ENCODE measurements around the gene PLPPR3. TPM values are rescaled to one million over a fixed set of nuclear protein-coding genes. Genes with fewer than 3 reads are reported as not detected.

Gene PLPPR3
- total and polyA plus RNA-seq, 9 of the 15 experiments (the other 6 are each of a cell fraction or from before 2014, with no cell fraction given) = 0.01 to 48.2 (median 8.6) TPM

GRCh38 chr19:791007-791566 is 30.7 kb downstream of the PLPPR3 start (continued):
- TF ChIP-seq DNMT1 (IDR thresholded peaks at IDR 0.05) (no peak), NR4A1 (CRISPR knock-in tag; IDR thresholded peaks at IDR 0.05) (no peak), NR4A1 (tag; IDR thresholded peaks at IDR 0.05) (peak; percentile 74; the same call in 1 of the 2 replicates), ZBTB12 (CRISPR knock-in tag; IDR thresholded peaks at IDR 0.05) (no peak), NFRKB (IDR thresholded peaks at IDR 0.05; ENCODE audit: low read depth) (peak; percentile 78; the same call in 1 of the 2 replicates), ZBTB40 (IDR thresholded peaks at IDR 0.05) (0 out of 2 replicates have a peak, but pooled peaks have one; percentile 49), ZBTB40 (CRISPR knock-in tag; IDR thresholded peaks at IDR 0.05) (no peak), MCM7 (IDR thresholded peaks at IDR 0.05) (no peak), HDAC6 (IDR thresholded peaks at IDR 0.05; ENCODE audit: low read depth, low read length) (no peak), NRF1 (conservative IDR thresholded peaks at IDR 0.05 in 1 of 2, IDR thresholded peaks at IDR 0.05 in 1 of 2) (0 out of 4 replicates have a peak, but pooled peaks of 1 of the 2 experiments have one; percentile 20), POLR2B (IDR thresholded peaks at IDR 0.05; ENCODE audit: low read depth, partially characterized antibody) (peak; percentile 42), MAZ (CRISPR knock-in tag; conservative IDR thresholded peaks at IDR 0.05 in 1 of 2, IDR thresholded peaks at IDR 0.05 in 1 of 2) (0 out of 4 replicates have a peak, but pooled peaks of 1 of the 2 experiments have one; percentile 19), ZBTB49 (CRISPR knock-in tag; IDR thresholded peaks at IDR 0.05; ENCODE audit: borderline replicate concordance) (no peak)

Measured in K562 (cell line).